Measurements from ENCODE around the gene EPHB2.

EPHB2 gene

DNA sequence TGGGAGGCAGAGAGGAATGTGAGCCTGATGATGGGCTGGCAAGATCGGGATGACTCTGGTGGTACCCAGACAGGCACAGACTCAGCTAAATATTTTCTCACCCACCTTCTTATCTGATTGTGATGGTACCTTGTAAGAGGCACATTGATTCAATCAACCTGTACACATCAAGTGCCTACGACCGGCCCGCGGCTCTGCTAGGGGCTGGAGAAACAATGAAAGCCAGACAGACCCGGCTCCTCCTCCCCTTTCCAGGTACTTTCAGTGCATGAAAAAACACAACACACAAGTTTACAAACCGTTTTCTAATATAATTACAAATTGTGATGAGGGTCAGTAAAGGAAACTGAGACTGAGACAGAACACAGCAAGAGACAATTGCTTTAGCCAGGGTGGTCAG, 147.0 kb downstream of the EPHB2 start:
- TF ChIP-seq POU2F2 (IDR thresholded peaks at IDR 0.05; ENCODE audit: low read depth, low read length) (no peak), SPI1 (IDR thresholded peaks at IDR 0.05; ENCODE audit: low read depth, low read length) (no peak), TAF1 (IDR thresholded peaks at IDR 0.05; ENCODE audit: low read depth, low read length) (no peak), POLR2A (IDR thresholded peaks at IDR 0.05; ENCODE audit: low read depth, low read length) (no peak), POLR2AphosphoS5 (IDR thresholded peaks at IDR 0.05; ENCODE audit: low read depth, low read length) (no peak), PAX5 (IDR thresholded peaks at IDR 0.05; ENCODE audit: insufficient read depth, low read length, severe bottlenecking) (no peak)
- no peak for DNase-seq (ENCODE audit: insufficient read length, low spot score)
- FAIRE-seq: no peak

DNA sequence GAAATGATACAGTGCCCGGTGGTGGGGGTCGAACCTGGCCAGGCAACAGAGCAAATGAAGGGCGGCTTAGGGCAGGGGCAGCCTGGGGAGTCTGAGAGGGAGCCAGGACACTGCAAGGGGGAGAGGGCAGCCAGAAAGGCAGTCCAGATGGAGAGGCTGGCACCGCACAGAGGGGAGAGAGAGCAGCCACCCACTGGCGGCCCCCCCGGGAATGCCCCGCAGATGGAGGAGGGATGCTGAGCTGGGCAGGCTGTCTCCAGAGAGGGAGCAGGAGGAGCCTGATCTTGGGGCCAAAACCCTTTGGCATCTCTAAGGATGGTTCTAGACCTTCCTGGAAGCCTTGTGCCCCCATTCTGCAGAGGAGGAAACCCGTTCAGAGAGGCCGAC, 149.8 kb downstream of the EPHB2 start:
- no peak for FAIRE-seq
- TF ChIP-seq TAF1 (IDR thresholded peaks at IDR 0.05; ENCODE audit: low read depth, low read length) (no peak), PAX5 (IDR thresholded peaks at IDR 0.05; ENCODE audit: insufficient read depth, low read length, severe bottlenecking) (no peak), SPI1 (IDR thresholded peaks at IDR 0.05; ENCODE audit: low read depth, low read length) (no peak), POU2F2 (IDR thresholded peaks at IDR 0.05; ENCODE audit: low read depth, low read length) (no peak), POLR2A (IDR thresholded peaks at IDR 0.05; ENCODE audit: low read depth, low read length) (no peak), POLR2AphosphoS5 (IDR thresholded peaks at IDR 0.05; ENCODE audit: low read depth, low read length) (no peak)
- no peak for DNase-seq (ENCODE audit: insufficient read length, low spot score)

DNA sequence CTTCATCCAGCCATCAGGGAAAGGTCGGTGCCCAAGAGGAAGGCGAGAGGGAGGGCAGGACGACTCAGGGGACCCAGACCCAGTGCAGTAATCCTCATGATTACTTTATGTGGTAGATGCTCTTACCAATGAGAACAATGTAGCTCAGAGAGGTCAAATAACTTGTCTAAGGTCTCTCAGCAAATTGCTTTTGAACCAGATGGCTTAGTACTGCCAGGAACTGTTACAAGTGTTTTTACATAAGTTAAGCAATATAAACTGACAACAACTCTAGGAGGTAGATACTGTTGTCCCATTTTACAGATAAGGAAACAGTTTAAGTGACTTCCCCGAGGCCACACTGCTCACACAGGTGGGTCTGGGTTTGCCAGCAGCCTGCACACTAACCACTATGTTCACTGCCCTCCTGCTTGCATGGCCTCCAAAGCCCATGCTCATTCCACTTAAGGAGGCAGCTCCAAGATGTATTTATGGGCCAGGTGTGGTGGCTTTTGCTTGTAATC, 150.3 kb downstream of the EPHB2 start:
- FAIRE-seq (no peak), DNase-seq (ENCODE audit: insufficient read length, low spot score) (no peak)
- TF ChIP-seq POLR2A (IDR thresholded peaks at IDR 0.05; ENCODE audit: low read depth, low read length) (no peak), POU2F2 (IDR thresholded peaks at IDR 0.05; ENCODE audit: low read depth, low read length) (no peak), SPI1 (IDR thresholded peaks at IDR 0.05; ENCODE audit: low read depth, low read length) (no peak), PAX5 (IDR thresholded peaks at IDR 0.05; ENCODE audit: insufficient read depth, low read length, severe bottlenecking) (no peak), POLR2AphosphoS5 (IDR thresholded peaks at IDR 0.05; ENCODE audit: low read depth, low read length) (no peak), TAF1 (IDR thresholded peaks at IDR 0.05; ENCODE audit: low read depth, low read length) (no peak)

DNA sequence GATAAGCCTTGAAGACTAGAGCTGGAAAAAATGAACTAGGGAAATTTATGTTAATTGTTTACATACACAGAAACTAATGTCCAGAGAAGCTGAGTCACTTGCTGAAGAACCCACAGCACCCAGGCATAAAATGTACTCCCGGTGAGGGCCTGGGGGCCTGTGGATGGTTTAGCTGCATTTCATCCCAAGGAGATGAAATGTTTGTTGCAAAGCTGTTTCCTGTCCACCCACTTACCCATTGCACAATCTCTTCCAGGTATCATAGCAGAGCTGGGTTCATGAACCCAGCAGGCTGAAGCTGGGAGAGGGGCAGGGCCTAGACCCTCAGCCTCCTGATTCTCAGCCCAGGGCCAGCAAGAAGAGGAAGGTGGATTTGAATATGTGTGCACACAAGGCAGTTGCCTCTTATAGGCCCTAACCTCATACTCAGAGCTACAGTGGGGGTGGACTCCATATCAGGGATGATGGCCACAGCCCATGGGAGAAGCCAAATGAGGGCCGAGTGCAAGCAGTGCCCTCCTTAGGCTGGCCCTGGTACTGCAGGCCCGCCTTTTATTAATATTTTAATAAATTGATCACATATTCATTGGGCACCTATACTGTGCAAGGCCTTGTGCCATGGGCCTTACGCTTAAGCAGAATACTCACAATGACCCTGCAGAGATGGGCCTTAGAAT, 151.3 kb downstream of the EPHB2 start:
- TF ChIP-seq TAF1 (IDR thresholded peaks at IDR 0.05; ENCODE audit: low read depth, low read length): no peak
- TF ChIP-seq PAX5 (IDR thresholded peaks at IDR 0.05; ENCODE audit: insufficient read depth, low read length, severe bottlenecking): no peak
- DNase-seq (ENCODE audit: insufficient read length, low spot score) (no peak), FAIRE-seq (no peak)

DNA sequence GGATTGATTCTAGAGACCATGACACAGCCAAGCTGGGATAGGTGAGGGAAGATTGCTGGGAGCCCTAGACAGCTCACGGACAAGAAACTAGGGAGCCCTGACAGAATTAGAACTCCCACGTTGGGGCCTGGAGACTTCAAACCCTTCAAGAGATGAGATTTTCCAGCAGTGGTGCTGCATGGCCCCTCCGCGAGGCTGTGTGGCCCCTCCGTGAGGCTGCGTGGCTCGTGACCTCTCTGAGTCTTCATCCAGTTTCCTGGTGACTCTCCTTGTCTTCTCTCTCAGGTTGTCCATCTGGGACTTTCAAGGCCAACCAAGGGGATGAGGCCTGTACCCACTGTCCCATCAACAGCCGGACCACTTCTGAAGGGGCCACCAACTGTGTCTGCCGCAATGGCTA, 152.1 kb downstream of the EPHB2 start:
- FAIRE-seq (no peak), DNase-seq (ENCODE audit: insufficient read length, low spot score) (no peak)
- TF ChIP-seq SPI1 (IDR thresholded peaks at IDR 0.05; ENCODE audit: low read depth, low read length) (no peak), TAF1 (IDR thresholded peaks at IDR 0.05; ENCODE audit: low read depth, low read length) (no peak), PAX5 (IDR thresholded peaks at IDR 0.05; ENCODE audit: insufficient read depth, low read length, severe bottlenecking) (no peak), POU2F2 (IDR thresholded peaks at IDR 0.05; ENCODE audit: low read depth, low read length) (no peak), POLR2AphosphoS5 (IDR thresholded peaks at IDR 0.05; ENCODE audit: low read depth, low read length) (no peak), POLR2A (IDR thresholded peaks at IDR 0.05; ENCODE audit: low read depth, low read length) (no peak)

DNA sequence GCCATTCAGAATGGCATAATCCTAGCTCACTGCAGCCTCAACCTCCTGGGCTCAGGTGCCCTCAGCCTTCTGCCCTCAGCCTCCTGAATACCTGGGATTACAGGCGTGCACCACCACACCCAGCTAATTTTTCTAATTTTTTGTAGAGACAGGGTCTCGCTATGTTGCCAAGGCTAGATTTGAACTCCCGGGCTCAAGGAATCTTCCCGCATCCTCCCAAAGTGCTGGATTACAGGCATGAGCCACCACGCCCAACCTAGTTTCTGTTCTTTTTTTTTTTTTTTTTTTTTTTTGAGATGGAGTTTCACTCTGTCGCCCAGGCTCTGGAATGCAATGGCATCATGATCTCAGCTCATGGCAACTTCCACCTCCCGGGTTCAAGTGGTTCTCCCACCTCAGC, 153.1 kb downstream of the EPHB2 start:
- TF ChIP-seq POU2F2 (IDR thresholded peaks at IDR 0.05; ENCODE audit: low read depth, low read length) (no peak), SPI1 (IDR thresholded peaks at IDR 0.05; ENCODE audit: low read depth, low read length) (no peak), POLR2A (IDR thresholded peaks at IDR 0.05; ENCODE audit: low read depth, low read length) (no peak), POLR2AphosphoS5 (IDR thresholded peaks at IDR 0.05; ENCODE audit: low read depth, low read length) (no peak), TAF1 (IDR thresholded peaks at IDR 0.05; ENCODE audit: low read depth, low read length) (no peak), PAX5 (IDR thresholded peaks at IDR 0.05; ENCODE audit: insufficient read depth, low read length, severe bottlenecking) (no peak)
- no peak for FAIRE-seq
- no peak for DNase-seq (ENCODE audit: insufficient read length, low spot score)

DNA sequence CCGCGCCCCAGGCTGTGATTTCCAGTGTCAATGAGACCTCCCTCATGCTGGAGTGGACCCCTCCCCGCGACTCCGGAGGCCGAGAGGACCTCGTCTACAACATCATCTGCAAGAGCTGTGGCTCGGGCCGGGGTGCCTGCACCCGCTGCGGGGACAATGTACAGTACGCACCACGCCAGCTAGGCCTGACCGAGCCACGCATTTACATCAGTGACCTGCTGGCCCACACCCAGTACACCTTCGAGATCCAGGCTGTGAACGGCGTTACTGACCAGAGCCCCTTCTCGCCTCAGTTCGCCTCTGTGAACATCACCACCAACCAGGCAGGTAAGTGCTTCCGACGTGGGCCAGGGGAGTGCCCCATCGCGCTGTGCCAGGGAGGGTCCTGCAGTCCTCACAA, 154.2 kb downstream of the EPHB2 start:
- TF ChIP-seq PAX5 (IDR thresholded peaks at IDR 0.05; ENCODE audit: insufficient read depth, low read length, severe bottlenecking) (no peak), SPI1 (IDR thresholded peaks at IDR 0.05; ENCODE audit: low read depth, low read length) (no peak), POLR2AphosphoS5 (IDR thresholded peaks at IDR 0.05; ENCODE audit: low read depth, low read length) (no peak), TAF1 (IDR thresholded peaks at IDR 0.05; ENCODE audit: low read depth, low read length) (no peak), POLR2A (IDR thresholded peaks at IDR 0.05; ENCODE audit: low read depth, low read length) (no peak), POU2F2 (IDR thresholded peaks at IDR 0.05; ENCODE audit: low read depth, low read length) (no peak)
- FAIRE-seq: no peak
- no peak for DNase-seq (ENCODE audit: insufficient read length, low spot score)

DNA sequence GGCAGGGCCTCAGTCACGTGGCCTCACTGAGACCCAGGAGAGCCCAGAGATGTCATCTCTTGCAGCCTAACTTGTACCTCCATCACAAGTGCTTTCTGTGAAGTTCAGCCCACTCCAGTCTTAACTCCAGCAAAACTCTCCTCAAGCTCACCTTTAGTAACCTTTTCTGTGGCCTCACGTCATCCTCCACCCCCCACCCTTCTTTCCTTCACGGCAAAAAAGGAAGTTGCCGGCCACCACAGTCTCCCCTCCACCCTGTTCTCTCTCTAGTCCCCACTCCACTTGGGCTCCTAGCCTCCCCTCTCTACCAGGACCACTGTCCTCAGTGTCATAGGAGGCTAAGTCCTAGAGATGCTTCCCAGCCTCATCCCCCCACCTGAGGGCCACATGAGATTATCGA, 155.1 kb downstream of the EPHB2 start:
- TF ChIP-seq SPI1 (IDR thresholded peaks at IDR 0.05; ENCODE audit: low read depth, low read length) (no peak), POLR2A (IDR thresholded peaks at IDR 0.05; ENCODE audit: low read depth, low read length) (no peak), TAF1 (IDR thresholded peaks at IDR 0.05; ENCODE audit: low read depth, low read length) (no peak), POU2F2 (IDR thresholded peaks at IDR 0.05; ENCODE audit: low read depth, low read length) (no peak), POLR2AphosphoS5 (IDR thresholded peaks at IDR 0.05; ENCODE audit: low read depth, low read length) (no peak), PAX5 (IDR thresholded peaks at IDR 0.05; ENCODE audit: insufficient read depth, low read length, severe bottlenecking) (no peak)
- no peak for DNase-seq (ENCODE audit: insufficient read length, low spot score)
- no peak for FAIRE-seq

DNA sequence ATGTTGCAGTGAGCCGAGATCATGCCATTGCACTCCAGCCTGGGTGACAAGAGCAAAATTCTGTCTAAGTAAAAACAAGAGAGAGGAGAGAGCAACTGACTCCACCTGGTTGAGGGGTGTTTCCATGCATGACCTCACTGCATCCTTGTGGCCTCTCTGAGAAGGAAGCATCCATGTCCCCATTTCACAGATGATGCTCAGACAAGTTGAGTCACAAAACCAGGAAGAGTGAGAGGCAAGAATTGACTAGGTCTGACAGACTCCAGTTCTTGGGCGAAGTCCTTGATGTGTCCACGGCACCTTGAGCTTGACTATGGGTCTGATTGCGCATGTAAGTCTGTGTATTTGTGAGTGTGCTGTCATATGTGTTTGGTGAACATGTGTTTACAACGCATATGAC, 156.2 kb downstream of the EPHB2 start:
- TF ChIP-seq TAF1 (IDR thresholded peaks at IDR 0.05; ENCODE audit: low read depth, low read length): no peak
- TF ChIP-seq SPI1 (IDR thresholded peaks at IDR 0.05; ENCODE audit: low read depth, low read length): no peak
- no peak for TF ChIP-seq POLR2AphosphoS5 (IDR thresholded peaks at IDR 0.05; ENCODE audit: low read depth, low read length)
- no peak for TF ChIP-seq PAX5 (IDR thresholded peaks at IDR 0.05; ENCODE audit: insufficient read depth, low read length, severe bottlenecking)
- no peak for TF ChIP-seq POU2F2 (IDR thresholded peaks at IDR 0.05; ENCODE audit: low read depth, low read length)
- TF ChIP-seq POLR2A (IDR thresholded peaks at IDR 0.05; ENCODE audit: low read depth, low read length): no peak
- no peak for FAIRE-seq

DNA sequence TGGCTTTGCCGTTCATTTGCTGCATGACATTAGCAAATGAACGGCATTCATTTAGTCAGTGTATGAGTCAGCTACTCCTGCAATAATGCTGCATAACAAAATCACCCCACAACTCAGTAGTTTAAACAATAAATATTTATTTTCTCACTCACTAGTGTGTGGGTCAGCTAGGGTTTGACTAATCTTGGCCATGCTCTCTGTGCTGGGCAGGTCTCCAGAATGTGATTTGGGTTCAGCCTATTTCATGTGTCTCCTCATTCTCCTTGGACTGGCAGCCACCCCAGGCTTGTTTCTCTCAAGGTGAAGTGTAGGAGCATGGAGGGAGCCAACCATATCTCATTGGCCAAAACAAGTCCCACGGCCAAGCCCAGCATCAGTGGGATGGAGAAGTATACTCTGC, 157.7 kb downstream of the EPHB2 start:
- TF ChIP-seq TAF1 (IDR thresholded peaks at IDR 0.05; ENCODE audit: low read depth, low read length) (no peak), PAX5 (IDR thresholded peaks at IDR 0.05; ENCODE audit: insufficient read depth, low read length, severe bottlenecking) (no peak), POLR2A (IDR thresholded peaks at IDR 0.05; ENCODE audit: low read depth, low read length) (no peak), POLR2AphosphoS5 (IDR thresholded peaks at IDR 0.05; ENCODE audit: low read depth, low read length) (no peak), SPI1 (IDR thresholded peaks at IDR 0.05; ENCODE audit: low read depth, low read length) (no peak), POU2F2 (IDR thresholded peaks at IDR 0.05; ENCODE audit: low read depth, low read length) (no peak)
- DNase-seq (ENCODE audit: insufficient read length, low spot score) (no peak), FAIRE-seq (no peak)

More for the DNA sequence above, 156.2 kb downstream of the EPHB2 start:
- no peak for DNase-seq (ENCODE audit: insufficient read length, low spot score)
